Hematopoietic multipotent progenitor cell treated with erythropoietin and hydrocortisone succinate and interleukin-3 and kit ligand, for 17 days (in vitro differentiated cells): ENCODE data around the gene GCK.

ENCODE experiments used
- DNase-seq: peaks from one replicate; pipeline ENCODE4 v3.0.0-alpha.2; 2015; ENCODE audit warnings: low spot score

Gene GCK

GRCh38 chr7:44222776-44223261 is 33.6 kb upstream of the GCK start:
- no peak for DNase-seq

- no peak for DNase-seq
Observed at GRCh38 chr7:44222074-44222473, 32.8 kb upstream of the GCK start.

DNA sequence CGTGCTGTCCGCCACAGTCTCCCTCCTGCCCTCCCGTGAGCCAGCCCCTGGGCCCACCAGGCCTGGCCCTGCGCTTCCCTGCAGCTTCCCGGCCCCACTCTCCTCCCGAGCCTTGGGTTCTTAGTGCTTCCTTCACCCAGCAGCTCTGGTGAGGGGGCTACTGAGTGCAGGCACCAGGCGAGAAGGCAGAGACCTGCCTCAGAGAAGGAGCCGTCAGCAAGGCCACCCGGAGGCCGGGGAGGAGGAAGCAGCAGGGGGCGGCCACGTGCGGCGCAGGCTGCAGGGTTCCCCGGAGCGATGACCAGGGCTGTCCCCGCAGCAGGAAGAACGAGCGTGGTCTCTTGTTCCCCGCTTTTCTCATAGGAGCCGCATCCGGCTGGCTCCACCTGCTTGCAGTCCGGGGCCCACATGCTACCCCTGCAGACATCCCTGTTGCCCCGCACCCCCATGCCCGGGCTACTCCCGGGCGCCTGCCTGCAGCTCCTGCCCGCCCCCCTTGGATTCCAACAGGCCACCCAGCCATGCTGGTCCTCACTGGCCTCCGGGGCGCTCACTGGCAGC is 32.1 kb upstream of the GCK start:
- DNase-seq: no peak

GRCh38 chr7:44220358-44221112 is 31.3 kb upstream of the GCK start:
- no peak for DNase-seq

DNA sequence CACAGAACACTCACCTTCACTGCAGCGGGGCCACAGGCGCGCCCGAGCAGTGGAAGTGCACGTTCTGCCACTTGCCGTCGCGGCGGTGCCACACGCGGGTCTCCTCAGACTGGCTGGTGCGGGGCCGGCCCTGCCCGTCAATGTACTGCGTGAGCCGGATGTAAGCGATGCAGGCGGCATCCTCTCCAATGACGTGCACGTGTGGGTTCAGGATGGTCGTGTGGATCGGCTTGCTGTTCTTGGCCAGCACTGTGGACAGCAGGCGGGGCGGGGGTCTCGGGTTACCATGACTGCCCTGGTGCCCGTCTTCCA is 30.8 kb upstream of the GCK start:
- DNase-seq: no peak

DNA sequence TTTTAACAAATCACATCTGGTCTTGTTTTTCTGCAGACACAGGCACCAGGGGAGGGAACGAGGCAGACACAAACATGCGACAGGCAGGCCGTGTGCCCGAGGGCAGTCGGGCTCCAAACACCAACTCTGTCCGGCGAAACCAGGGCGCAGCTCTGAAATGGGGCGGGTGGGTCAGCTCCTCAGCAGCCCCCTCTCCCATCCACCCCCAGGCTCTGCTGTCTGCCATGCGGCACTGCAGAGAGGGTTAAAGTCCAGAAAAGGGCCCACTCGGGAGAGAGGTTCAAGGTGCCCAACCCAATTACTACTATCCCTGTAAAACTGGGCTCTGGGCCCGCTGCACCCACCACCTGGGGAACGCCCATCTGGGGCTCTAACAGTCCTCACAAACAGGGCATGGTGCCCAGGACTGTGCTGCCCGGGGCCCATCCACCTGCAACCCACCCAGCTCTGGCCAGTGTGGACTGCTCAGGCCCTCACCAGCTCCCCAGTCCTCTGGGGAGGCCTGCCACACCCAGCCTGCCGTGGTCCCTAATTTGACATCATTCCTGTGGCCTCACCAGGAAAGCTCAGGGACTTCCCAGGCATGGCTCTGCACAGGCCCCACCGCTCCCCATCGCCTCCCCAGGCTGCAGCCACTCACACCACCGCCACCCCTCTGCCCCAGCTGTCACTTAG is 30.3 kb upstream of the GCK start:
- no peak for DNase-seq

- no peak for DNase-seq
Observed at GRCh38 chr7:44218418-44219201, 29.4 kb upstream of the GCK start.

DNA sequence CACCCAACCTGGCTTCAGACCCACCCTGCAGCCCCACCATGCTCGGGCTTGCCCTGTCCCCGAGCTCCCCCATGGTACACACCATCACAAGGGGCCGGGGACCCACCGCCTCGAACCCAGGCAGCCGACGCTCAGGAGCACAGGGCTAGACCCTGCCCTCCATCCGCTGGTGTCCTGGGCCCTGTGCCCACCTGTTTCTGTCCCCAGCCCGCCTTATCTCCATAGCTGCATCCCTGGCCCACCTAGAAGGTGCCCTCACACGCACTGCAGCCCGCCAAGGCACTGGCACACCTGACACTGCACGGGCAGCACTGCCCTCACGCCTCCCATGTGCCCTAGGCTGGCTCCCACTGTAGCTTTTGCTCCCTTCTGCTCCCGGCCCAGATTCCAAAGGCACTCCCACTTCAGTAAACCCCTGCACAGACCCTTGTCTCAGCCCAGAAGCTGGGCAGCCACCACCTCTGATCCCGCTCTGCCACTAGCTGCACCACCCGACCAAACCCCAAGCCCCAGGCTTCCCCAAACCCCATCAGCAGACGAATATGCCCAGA is 28.7 kb upstream of the GCK start:
- no peak for DNase-seq

DNA sequence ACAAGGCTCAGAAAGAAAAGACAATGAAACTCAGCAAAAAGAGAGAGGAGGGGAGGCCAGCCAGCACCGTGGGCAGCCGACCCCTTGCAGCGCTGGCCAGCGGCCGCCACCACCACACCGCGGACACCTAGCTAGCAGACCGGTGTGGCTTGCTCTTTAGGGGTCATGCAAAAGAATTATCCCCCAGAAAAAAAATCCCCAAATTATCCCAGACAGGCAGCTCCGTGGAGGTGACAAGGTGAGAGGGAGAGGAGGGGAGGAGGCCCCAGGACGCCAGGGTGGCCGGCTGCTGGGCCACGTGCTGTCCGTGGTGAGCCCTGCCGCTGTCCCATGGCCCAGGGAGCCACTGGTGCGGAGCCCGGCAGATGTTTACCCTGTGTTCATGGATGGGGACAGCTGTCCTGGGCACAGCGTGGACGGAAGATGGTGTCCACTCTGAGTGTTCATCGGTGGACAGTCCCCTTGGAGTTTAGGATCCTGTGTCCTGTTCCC is 28.0 kb upstream of the GCK start:
- no peak for DNase-seq

DNA sequence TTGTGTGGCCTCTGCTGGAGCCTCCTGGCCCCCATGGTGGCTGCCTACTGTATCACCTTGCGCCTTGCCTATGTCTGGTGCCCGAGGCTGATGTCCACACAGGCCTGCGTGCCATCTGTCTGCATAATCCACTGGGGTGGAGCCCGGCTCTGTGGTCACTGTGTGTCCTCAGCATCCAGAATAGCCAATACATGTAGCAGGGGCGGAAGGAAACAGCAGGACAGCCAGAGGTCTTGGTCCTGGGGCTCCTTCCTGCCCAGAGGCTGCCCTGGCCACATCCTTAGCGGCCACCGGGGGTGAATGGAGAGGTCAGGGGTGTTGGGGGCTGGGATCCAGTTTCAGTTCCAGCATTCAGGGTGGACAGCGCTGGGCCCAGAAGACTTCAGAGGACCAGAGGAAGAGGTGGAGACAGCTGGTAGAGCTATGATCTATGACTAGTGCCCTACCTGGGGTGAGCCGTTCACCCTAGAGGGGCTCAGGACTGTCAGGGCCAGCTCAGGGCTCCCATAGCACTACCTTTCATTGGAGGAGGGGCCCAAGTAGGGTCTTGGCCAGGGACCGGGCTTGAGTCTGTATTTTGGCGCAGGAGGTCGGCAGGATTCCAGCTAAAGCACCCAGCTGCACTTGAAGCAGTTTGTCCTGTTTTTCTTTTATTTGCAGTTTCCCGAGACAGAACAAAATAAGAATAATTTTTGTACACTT is 27.4 kb upstream of the GCK start:
- DNase-seq: no peak

DNA sequence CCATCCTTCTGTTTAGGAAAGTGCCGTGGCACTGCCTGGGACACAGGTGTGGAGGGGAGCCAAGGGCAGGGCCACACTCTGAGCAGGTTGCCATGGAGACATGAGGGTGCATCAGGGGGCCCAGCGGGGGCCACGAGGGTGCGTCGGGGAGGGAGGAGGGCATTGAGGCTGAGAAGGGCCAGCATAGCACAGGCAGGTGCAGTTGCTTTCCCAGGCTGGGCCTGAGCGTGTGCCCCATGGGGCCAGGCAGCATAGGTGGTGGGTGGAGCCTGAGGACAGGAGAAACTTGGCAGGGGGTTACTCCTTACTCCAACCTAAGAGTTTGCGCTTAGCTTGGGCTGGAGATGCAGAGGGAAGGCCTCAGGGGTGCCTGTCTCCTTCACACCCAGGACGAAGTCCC is 26.8 kb upstream of the GCK start:
- DNase-seq: no peak

- no peak for DNase-seq
Observed at GRCh38 chr7:44215531-44215930, 26.3 kb upstream of the GCK start.

DNA sequence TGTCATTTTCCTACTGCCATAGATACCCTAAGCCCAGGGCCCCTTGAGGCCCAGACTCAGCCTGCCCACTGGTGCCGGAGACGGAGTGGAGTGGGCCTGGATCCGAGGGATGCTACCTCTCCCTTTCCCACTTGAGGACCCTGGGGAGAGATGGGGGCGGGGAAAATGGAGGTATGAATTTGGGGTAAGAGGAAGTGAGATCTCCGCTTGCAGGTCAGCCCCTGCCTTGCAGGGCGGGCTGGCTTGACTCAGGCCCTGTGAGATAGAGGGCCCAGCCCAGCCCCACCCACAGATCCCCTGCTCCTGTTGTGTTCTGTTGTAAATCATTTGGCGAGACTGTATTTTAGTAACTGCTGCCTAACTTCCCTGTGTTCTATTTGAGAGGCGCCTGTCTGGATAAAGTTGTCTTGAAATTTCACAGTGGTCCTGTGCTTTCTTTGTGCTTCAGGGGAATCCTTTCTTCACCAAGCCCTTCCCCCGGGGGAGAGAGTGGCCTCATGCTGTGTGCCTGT is 24.7 kb upstream of the GCK start:
- no peak for DNase-seq

GRCh38 chr7:44213206-44213876 is 24.1 kb upstream of the GCK start:
- no peak for DNase-seq

GRCh38 chr7:44212581-44213184 is 23.4 kb upstream of the GCK start:
- no peak for DNase-seq

DNA sequence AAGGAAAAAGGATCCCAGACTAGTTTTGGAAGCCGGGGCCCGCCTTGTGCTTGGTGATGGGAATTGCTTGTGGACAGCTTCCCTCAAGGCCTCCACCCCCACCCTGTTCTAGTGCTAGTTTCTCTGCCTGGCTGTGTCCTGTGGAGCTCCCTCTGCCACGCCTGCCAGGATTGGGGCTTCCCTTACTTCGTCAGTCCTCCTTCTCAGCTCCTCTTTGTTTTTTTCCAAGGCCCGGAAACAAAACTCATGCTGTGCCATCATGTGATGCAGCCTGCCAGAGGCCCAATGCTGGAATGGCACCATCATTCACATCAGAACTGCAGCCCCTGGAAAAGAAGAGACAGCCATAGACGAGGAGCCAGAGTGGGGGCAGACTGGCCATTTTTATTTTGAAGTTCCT is 22.8 kb upstream of the GCK start:
- DNase-seq: no peak

GRCh38 chr7:44211126-44211675 is 22.0 kb upstream of the GCK start:
- DNase-seq: no peak

- no peak for DNase-seq
Observed at GRCh38 chr7:44210107-44210506, 20.9 kb upstream of the GCK start.

DNA sequence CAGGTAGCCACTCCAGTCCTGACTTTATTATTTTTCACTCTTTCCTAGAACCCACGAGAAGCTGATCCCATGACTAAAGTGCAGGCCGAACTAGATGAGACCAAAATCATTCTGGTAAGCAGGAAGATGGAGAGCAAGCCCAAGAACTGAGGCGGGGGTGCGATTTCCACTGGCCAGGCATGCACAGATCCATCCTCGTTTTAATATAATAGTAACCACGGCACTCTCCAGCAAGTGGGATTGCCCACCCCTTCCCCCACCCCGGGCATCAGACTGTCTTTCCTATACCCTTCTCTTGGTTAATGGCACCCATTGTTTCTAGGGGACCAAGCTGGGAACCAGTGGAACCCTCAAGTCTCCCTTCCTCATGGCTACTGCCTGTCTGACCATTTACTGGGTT is 18.8 kb upstream of the GCK start:
- no peak for DNase-seq

DNA sequence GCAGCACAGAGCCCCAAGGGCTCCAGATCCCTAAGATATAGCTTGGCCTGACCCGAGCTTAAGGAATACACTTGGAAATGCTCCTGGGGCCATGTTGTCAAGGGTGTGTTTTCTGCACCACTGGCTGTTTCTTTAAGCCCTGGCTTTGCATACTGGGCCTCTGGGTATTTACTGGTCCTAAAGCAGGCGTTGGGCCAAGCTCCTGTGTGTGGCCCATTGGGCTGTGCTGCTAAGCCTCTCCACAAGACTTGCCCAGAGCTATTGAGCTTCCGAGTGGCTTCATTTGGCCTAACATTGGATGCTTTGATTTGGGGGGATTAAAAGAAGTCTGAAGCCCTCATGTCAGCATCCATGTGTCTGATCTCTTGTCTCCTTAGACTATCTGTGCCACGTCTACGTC is 16.8 kb upstream of the GCK start:
- DNase-seq: no peak
